NCI-H524 treated with DMSO at 0.1 percent for 48 hours (cell line): ENCODE measurements around the gene KRTAP1-3.
"Not testable (repeated sequence)": the region's sequence is repeated elsewhere in the genome, so short reads cannot be mapped to it uniquely, and the experiment has no call there.

ENCODE experiments used
- DNase-seq: peaks from one replicate; lab custom pipeline; 2025; lab: John Stamatoyannopoulos, UW

Gene KRTAP1-3, protein sequence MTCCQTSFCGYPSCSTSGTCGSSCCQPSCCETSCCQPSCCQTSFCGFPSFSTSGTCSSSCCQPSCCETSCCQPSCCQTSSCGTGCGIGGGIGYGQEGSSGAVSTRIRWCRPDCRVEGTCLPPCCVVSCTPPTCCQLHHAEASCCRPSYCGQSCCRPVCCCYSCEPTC

DNA sequence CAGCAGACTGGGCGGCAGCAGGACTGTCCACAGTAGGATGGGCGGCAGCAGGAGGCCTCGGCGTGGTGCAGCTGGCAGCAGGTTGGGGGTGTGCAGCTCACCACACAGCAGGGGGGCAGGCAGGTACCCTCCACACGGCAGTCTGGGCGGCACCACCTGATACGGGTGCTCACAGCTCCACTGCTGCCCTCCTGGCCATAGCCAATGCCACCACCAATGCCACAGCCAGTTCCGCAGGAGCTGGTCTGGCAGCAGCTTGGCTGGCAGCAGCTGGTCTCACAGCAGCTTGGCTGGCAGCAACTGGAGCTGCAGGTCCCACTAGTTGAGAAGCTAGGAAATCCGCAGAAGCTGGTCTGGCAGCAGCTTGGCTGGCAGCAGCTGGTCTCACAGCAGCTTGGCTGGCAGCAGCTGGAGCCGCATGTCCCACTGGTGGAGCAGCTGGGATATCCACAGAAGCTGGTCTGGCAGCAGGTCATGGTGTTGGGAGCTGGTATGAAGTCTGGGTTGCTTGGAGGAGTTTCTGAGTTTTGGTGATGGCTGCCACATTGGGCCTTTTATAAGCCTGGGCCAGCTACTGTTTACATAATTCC, at the start of gene KRTAP1-3:
TSS of gene KRTAP1-3 (minus strand) at position 529 of the 590 bp plus-strand sequence. CDS start at position 476, 53 bp downstream.
- not testable (repeated sequence) for DNase-seq

DNA sequence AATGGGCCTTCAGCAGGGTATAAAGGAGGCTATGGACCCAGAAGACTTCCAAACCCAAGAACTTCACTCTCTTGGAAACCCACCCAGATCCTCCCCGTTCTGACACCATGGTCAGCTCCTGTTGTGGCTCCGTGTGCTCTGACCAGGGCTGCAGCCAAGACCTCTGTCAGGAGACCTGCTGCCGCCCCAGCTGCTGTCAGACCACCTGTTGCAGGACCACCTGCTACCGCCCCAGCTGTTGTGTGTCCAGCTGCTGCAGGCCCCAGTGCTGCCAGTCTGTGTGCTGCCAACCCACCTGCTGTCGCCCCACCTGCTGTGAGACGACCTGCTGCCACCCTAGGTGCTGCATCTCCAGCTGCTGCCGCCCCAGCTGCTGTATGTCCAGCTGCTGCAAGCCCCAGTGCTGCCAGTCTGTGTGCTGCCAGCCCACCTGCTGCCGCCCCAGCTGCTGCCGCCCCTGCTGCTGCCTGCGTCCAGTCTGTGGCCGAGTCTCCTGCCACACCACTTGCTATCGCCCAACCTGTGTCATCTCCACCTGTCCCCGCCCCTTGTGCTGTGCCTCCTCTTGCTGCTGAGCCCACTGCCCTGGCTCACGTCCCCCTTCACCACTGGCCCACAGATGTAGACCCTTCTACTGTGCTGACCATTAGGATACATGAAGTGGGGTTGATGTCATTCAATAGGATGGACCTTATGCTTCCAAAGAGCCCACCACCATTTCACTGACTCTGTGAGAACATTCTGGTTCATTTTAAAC, 49.6 kb upstream of the KRTAP1-3 start, which contains the start of gene KRTAP4-7:
TSS of gene KRTAP4-7 (plus strand) at position 51 of the 757 bp plus-strand sequence. CDS start at position 108, 57 bp downstream.
- not testable (repeated sequence) for DNase-seq

DNA sequence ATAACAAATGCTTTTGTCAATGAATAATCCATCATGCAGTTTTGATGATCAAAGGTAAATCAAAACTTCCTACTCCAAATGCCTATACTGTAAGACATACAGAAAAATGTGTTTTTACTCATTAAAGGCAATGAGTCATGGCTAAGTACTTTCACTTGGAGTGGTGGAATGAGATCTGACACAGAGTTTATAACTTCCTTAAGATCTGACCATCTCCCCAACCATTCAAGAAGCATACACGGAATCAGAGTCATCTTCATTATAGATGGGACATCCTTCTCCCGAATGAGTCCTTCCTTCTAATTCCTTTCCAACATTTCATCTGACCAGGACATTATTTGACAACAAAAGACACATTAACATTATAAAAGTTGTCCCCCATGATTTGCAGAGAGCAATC, 48.8 kb upstream of the KRTAP1-3 start:
- not testable (repeated sequence) for DNase-seq

DNA sequence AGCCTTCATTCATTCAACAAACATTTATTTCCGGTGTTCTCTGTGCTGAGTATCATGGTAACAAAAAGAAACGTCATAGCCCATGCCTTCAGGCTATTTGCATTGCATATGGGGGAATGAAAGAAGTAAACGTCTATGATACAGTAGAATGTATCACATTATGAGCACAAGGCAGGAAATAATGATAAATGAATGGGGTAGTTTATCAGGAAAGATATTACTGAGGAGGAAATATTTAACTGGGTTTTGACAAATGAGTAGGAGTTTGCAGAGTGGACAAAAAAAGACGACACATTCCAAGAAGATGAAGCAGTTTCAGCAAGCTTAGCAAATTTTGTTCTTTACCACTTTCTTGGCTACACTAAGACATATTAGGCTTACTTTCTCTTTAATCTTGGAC, 48.0 kb upstream of the KRTAP1-3 start:
- no peak for DNase-seq

DNA sequence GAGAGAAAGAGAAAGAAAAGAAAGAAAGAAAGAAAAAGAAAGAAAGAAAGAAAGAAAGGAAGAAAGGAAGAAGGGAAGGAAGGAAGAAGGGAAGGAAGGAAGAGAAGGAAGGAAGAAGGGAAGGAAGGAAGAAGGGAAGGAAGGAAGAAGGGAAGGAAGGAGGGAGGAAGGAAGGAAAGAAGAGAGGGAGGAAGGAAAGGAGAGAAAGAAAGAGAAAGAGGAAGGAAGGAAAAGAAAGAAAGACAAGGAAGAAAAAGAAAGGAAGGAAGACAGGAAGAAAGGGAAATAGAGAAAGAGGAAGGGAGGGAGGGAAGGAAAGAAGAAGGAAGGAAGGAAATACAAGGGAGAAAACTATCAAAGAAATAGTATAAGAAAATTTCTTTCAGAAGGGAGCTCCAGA, 42.1 kb upstream of the KRTAP1-3 start:
- DNase-seq: no peak

DNA sequence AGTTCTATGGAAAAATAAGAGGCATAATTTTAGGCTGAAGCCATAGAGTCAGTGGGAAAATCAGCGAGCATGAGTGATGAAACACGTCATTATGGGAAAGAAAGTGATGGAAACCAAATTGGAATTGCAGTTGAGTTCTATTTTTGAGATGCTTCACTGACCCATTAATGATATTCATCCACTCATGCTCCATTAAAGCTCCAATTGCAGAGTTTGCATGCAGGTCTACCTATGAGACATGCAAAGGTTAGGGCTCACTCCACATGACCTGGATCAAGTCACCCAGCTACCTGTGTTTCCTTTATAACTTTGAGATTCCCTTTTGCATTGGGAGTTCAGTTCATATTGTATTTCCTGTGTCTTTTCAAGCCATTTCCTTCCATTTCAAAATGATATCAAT, 39.0 kb upstream of the KRTAP1-3 start:
- DNase-seq: no peak

DNA sequence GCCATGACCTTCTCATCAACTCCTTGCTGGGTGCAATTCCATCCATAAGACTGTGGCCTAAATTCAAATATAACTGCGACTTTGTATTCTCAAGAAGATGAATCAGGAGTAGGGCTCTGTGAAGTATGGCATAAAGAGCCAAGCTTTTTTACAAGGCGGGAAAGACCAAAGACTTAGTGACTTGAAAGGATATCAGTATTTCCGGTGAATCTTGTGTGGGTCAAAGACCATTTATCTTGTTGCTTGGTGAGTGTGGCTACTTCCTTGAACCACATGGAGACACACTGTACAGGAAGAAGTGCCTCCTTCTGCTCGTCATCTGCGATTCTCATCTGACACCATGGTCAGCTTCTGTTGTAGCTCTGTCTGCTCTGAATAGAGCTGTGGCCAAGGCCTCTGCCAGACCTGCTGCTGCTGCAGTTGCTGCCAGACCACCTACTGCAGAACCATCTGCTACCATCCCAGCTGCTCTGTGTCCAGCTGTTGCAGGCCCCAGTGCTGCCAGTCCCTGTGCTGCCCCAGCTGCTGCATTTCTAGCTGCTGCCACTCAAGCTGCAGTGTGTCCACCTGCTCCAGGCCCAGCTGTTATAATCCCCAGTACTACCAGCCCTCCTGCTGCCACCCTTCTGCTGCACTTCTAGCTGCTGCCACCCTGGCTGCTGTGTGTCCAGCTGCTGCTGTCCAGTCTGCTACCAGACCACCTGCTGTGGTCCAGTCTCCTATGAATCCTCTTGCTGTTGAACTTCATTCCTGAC, 37.1 kb upstream of the KRTAP1-3 start:
- no peak for DNase-seq

DNA sequence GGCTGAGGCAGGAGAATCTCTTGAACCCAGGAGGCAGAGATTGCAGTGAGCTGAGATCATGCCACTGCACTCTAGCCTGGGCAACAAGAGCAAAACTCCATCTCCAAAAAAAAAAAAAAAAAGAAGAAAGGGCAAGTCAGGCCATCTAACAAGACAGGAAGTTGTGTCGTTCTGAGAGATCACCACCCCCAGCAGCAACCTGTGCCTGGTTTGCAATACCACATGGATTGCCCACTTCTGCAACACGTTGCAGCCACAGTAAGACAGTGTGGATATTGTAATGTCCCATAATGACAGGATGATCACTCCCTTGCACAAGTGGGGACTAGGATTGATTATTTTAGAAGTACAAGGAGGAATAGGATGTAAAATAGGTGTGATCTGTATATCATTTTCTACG, 34.4 kb upstream of the KRTAP1-3 start:
- DNase-seq: no peak

DNA sequence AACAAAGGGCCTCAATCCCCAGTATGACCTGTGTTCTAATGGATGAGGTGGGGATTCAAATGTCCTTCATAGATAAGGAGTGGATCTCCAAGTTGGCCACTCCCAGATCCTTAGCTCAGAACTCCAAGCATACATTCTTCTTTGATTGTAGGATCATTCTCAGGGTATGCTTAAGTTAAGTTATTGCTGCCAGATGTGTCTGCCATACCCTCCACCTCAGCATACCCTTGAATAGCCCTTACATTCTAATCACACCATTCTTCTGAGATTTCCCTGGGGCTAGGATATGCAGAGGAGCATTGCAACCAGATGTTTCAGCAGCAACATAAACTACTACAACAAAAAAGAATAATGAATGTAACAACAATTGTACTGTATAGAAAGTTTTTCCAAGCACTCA, 32.6 kb upstream of the KRTAP1-3 start:
- no peak for DNase-seq

DNA sequence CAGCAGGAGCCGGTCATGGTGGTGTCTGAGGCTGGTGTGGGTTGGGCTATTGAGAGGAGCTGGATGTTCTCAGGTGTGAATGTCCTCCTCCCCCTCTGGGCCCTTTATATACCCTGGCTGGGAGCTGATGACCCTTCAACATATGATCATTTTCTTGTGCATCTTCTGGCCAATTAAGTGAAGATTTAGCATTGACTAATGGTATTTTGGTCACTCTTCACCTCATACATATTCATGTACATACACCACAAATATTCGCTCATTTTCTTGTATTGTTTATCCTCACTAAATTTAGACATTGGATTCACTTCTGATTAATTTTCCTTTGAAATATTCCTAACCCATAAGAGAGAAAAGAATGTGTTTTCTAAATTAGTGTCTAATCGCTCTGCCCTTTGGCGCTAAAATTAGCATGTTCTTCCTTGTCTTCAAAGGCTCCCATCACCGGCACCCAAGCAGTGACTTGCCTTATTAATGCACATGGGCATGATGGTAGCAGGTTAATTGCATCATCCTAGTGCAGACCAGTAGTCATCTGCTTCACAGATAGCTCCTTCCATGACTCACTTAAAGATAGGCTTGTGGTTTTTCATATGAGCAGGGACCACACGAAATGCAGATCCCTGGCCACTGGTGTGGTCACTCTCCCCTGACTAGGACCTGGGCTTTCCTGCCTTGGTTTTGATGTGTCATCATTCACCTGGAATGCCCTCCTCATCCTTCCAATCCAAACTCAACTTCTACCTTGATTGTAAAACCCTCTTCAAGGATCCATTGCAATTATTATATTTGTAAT, 31.4 kb upstream of the KRTAP1-3 start, which contains the start of gene KRTAP2-4:
TSS of gene KRTAP2-4 (minus strand) at position 51 of the 796 bp plus-strand sequence. CDS start at position 17, 34 bp downstream.
- DNase-seq: no peak

DNA sequence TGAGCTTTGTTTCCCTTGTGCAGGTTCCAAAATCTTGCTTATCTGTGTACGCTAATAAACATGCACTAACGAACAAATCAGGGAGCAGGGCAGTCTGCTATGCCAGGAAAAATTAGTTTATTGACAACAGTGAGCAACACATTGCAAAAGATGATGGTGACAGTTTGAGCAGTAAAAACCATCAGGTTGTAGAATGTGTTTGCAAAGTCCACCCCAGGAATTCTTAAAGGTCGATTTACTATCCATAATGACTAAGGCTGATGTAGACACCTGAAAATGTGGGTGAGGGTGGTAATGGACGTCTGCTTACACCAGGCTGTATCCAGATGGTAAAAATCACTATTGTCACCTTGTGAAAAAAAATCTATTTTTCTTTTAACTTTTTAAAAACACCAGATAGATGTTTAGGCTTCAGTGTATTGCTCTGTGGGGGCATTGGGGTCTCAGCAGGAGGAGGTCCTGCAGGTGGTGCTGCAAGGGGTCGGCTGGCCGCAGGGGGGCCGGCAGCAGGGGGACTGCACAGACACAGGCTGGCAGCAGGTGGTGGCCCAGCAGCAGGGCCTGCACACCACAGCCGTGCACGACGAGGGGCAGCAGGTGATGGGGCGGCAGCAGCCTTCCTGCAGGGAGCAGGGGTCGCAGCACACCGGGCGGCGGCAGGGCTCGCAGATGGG, 30.5 kb upstream of the KRTAP1-3 start:
- DNase-seq: not testable (repeated sequence)

DNA sequence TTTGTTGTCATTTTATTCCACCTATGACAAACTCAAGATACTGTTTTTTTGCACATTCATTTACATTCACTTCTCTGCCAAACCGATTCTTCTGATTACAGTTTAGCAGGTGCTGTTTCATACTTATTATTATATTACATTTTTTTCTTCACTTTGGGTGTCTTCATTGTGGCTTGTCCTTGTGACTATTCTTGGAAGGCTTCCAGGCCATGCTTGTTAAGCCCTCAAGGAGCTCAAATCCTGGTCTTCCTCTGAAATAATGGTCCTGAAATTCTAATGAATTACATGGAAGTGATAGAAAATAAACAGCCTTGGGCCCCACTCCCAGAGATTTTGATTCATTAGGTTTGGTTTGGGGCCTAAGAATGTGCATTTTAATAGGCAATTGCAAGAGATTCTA, 29.6 kb upstream of the KRTAP1-3 start:
- DNase-seq: no peak

DNA sequence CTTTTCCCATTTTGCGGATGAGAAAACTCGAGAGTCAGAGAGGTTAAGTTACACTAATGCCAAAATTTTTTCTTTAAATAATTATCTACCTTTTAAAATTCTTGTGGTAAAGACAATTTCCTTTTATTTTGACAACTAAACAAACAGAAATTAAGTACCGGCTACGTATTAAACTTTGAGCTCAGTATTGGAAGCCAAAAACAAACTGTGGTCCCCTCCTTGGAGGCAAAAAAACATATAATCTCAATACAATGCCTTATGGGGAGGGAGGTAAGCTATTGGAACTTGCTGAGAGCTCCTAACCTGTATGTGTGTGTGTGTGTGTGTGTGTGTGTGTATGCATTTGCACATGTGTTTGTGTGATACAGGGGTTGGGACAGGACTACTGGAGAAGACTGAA, 28.8 kb upstream of the KRTAP1-3 start:
- DNase-seq: no peak

DNA sequence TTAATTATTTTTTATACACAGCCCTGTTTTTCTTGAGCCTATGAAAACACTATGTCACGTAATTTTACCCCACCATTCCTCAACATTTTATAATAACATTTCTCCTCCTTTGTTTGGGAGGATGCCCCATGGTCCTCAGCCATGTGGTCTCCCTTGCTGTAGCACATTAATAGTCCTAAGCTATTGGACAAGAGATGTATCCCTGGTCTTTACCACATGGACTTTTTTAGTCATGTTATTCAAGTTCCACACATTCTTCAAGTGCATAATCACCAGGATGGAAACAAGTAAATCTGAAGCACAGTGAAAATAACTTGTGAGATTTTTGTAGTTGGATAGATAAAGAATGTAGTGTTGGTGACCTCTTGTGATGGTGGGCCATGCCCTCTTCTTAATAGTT, 27.3 kb upstream of the KRTAP1-3 start:
- no peak for DNase-seq

DNA sequence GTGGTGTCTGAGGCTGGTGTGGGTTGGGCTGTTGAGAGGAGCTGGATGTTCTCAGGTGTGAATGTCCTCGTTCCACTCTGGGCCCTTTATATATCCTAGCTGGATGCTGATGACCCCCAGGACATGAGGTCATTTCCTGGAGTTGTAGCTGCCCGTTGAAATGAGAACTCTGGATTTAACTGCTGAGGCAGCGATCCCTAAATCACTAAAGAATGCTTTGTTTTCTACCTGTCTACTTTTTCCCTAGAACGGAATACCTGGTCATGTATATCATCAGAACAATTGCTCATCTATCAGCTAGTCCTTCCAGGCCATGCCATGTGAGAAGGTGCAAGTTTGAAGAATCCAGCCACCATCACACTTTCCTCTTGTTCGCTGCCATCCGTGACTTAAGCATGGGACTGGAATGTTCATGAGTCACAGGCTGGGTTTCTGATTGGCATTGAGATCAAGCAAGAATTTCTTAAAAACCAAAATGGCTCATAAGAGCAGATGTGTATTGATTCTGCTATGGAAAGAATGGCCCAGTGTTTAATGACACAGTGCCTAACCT, 25.5 kb upstream of the KRTAP1-3 start, which contains the start of gene KRTAP2-3:
TSS of gene KRTAP2-3 (minus strand) at position 63 of the 553 bp plus-strand sequence. CDS start 64 bp downstream, outside the sequence.
- no peak for DNase-seq

DNA sequence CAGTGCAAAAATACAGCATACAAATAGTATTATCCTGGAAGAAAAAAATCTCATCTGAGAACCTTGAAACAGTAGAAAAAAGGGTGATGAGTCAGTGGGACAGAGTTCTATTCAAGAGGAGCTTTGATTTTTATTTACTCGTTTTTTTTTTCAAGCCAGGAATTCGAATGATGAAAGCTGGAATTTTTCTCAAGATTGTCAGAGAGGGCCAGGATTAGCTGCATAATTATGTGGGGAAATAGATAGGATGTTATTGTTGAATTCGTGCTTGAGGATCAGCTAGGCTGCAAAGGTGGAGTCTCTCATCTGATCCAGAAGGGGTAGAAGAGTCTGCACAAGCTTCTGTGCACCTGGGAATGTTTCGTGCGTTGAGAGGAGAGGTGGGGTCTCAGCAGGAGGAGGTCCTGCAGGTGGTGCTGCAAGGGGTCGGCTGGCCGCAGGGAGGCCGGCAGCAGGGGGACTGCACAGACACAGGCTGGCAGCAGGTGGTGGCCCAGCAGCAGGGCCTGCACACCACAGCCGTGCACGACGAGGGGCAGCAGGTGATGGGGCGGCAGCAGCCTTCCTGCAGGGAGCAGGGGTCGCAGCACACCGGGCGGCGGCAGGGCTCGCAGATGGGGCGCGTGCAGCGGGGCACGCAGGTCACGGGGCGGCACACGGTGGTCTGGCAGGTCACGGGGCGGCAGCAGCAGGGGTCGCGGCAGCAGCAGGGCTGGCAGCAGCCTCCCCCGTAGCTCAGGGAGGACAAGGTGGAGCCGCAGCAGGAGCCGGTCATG, 24.8 kb upstream of the KRTAP1-3 start:
- DNase-seq: not testable (repeated sequence)

DNA sequence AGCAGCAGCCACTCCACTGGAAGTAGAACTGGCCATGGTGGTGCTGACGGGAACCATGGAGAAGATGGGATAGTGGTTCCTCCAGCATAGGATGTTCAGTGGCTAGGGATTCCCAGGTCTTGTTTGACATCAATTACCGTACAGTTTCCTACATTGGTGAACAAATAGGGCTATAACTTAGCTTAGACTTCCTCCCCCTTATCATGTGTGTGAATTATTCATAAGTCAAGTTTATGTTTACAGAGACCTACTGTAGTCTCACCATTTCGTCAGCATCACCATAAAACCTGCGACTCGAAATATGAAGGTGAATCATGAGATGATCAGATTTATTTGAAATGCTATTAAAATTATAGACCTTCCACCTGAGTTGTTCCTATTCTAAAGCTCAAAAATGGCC, 24.1 kb upstream of the KRTAP1-3 start:
- DNase-seq: no peak

DNA sequence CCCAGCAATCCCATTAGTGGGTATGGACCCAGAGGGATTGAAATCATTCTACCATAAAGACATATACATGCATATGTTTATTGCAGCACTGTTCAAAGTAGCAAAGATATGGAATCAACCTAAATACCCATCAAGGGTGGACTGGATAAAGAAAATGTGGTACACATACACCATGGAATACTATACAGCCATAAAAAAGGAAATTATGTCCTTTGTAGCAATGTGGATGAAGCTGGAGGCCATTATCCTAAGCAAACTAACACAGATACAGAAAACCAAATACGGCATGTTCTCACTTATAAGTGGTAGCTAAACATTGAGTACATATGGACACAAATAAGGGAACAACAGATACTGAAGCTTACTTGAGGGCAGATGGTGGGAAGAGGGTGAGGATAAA, 22.9 kb upstream of the KRTAP1-3 start:
- no peak for DNase-seq

DNA sequence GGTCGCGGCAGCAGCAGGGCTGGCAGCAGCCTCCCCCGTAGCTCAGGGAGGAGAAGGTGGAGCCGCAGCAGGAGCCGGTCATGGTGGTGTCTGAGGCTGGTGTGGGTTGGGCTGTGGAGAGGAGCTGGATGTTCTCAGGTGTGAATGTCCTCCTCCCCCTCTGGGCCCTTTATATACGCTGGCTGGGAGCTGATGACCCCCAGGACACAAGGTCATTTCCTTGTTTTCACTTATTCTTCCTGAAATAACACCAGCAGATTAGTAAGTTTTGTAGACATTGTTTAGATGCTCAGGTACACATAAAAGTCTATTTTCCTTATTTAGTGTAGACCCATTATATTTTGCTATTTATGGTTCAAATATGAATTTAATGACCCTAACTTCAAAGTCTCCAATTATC, 20.5 kb upstream of the KRTAP1-3 start, which contains the start of gene KRTAP2-2:
TSS of gene KRTAP2-2 (minus strand) at position 101 of the 400 bp plus-strand sequence. CDS start at position 82, 19 bp downstream.
- not testable (repeated sequence) for DNase-seq
